Neural cell (in vitro differentiated cells): ENCODE measurements around the gene DERA. TPM values are rescaled to one million over a fixed set of nuclear protein-coding genes. Genes with fewer than 3 reads are reported as not detected.
"Not testable (repeated sequence)": the region's sequence is repeated elsewhere in the genome, so short reads cannot be mapped to it uniquely, and the experiment has no call there.

Experiments used
- H2AFZ ChIP-seq: fragments of 200-600, 300-800 bp; sonication (generic), shearing (Covaris generic); 2 replicates; pipeline ENCODE4 v1.6.0; 2014; ENCODE audit warnings: low read depth, mild to moderate bottlenecking, antibody characterized with exemption, low read length, moderate library complexity
- H3F3A ChIP-seq: fragments of 200-600 bp; shearing (Covaris generic); 2 replicates; pipeline ENCODE4 v1.6.1; 2016; ENCODE audit warnings: mild to moderate bottlenecking, moderate library complexity, mixed read lengths, antibody characterized with exemption, low read length; ENCODE audit not compliant: insufficient read depth, poor library complexity, severe bottlenecking
- H3K27ac ChIP-seq: fragments of 200-600, 300-800 bp; sonication (generic), shearing (Covaris generic); 2 replicates; pipeline ENCODE4 v1.5.1; 2014; ENCODE audit warnings: mild to moderate bottlenecking, low read length, moderate library complexity
- H3K27me3 ChIP-seq: fragments of 300-800, 200-600 bp; sonication (generic), shearing (Covaris generic); 2 replicates; pipeline ENCODE4 v1.6.0; 2014; ENCODE audit warnings: mild to moderate bottlenecking, low read depth, low read length, moderate library complexity; ENCODE audit not compliant: insufficient read depth
- H3K36me3 ChIP-seq: fragments of 300-800, 200-600 bp; sonication (generic), shearing (Covaris generic); 2 replicates; pipeline ENCODE4 v1.5.1; 2014; ENCODE audit warnings: mild to moderate bottlenecking, antibody characterized with exemption, low read length, moderate library complexity; ENCODE audit not compliant: insufficient read depth
- H3K4me2 ChIP-seq: fragments of 300-800, 200-600 bp; sonication (generic), shearing (Covaris generic); 2 replicates; pipeline ENCODE4 v1.6.0; 2014; ENCODE audit warnings: mild to moderate bottlenecking, low read length
- H3K4me3 ChIP-seq: fragments of 300-800, 200-600 bp; sonication (generic), shearing (Covaris generic); 2 replicates; pipeline ENCODE4 v1.5.1; 2014; ENCODE audit warnings: mild to moderate bottlenecking, low read length, moderate library complexity
- H3K79me2 ChIP-seq: fragments of 200-600 bp; shearing (Covaris generic); replicated peaks from 2 replicates; pipeline ENCODE4 v1.6.0; 2014; ENCODE audit warnings: mild to moderate bottlenecking, low read length, moderate library complexity; ENCODE audit not compliant: insufficient read depth
- H3K9ac ChIP-seq: fragments of 300-800, 200-600 bp; sonication (generic), shearing (Covaris generic); 2 replicates; pipeline ENCODE4 v1.6.1; 2016; ENCODE audit warnings: mild to moderate bottlenecking, low read length, mixed read lengths
- H3K9me2 ChIP-seq: fragments of 200-600 bp; shearing (Covaris generic); 2 replicates; pipeline ENCODE4 v1.6.1; 2016; ENCODE audit warnings: mild to moderate bottlenecking, low read length, mixed read lengths; ENCODE audit not compliant: insufficient read depth
- H3K9me3 ChIP-seq: fragments of 200-600, 300-800 bp; sonication (generic), shearing (Covaris generic); 2 replicates; pipeline ENCODE4 v1.6.1; 2016; ENCODE audit warnings: mild to moderate bottlenecking, mixed run types, low read length, moderate library complexity, mixed read lengths
- H4K20me1 ChIP-seq: fragments of 200-600 bp; shearing (Covaris generic); 2 replicates; pipeline ENCODE4 v1.6.1; 2016; ENCODE audit warnings: mild to moderate bottlenecking, mixed run types; ENCODE audit not compliant: insufficient read depth
- CTCF ChIP-seq: fragments of 450-650 bp; IDR thresholded peaks from 2 replicates; pipeline ENCODE4 v1.5.1; 2014; ENCODE audit warnings: antibody characterized with exemption, mild to moderate bottlenecking, moderate library complexity; ENCODE audit not compliant: poor library complexity, severe bottlenecking
- EP300 ChIP-seq: fragments of 450-650 bp; conservative IDR thresholded peaks from 2 replicates; pipeline ENCODE4 v1.6.1; 2014; ENCODE audit warnings: antibody characterized with exemption, mild to moderate bottlenecking, moderate library complexity; ENCODE audit not compliant: poor library complexity, severe bottlenecking
- EZH2 ChIP-seq: fragments of 200-600, 300-800 bp; shearing (Covaris generic), sonication (generic); IDR thresholded peaks from 2 replicates; pipeline ENCODE4 v1.6.1; 2014; ENCODE audit warnings: antibody characterized with exemption, low read length, borderline replicate concordance, mild to moderate bottlenecking; ENCODE audit not compliant: insufficient read depth, poor library complexity, severe bottlenecking
- MXI1 ChIP-seq: fragments of 450-650 bp; conservative IDR thresholded peaks from 2 replicates; pipeline ENCODE4 v1.6.1; 2014; ENCODE audit warnings: antibody characterized with exemption, mild to moderate bottlenecking; ENCODE audit not compliant: poor library complexity, severe bottlenecking
- POLR2AphosphoS5 ChIP-seq: IDR thresholded peaks from 2 replicates; pipeline ENCODE4 v1.6.1; 2012
- RAD21 ChIP-seq: fragments of 450-650 bp; conservative IDR thresholded peaks from 2 replicates; pipeline ENCODE4 v1.6.1; 2014; ENCODE audit warnings: antibody characterized with exemption, mild to moderate bottlenecking, moderate library complexity
- REST ChIP-seq: IDR thresholded peaks from 2 replicates; pipeline ENCODE4 v1.6.1; 2012; ENCODE audit warnings: borderline replicate concordance
- SMC3 ChIP-seq: fragments of 450-650 bp; conservative IDR thresholded peaks from 2 replicates; pipeline ENCODE4 v1.6.1; 2014; ENCODE audit warnings: antibody characterized with exemption, mild to moderate bottlenecking, moderate library complexity; ENCODE audit not compliant: poor library complexity
- TAF1 ChIP-seq: IDR thresholded peaks from 2 replicates; pipeline ENCODE4 v1.6.1; 2012; ENCODE audit warnings: low read depth
- polyA plus RNA-seq: library from polyadenylated mRNA; depleted of rRNA; stranded (reverse); fragments of >200 nt; gene quantifications from 2 replicates; pipeline ENCODE4 v1.2.3, GENCODE V29; 2014

Gene DERA
- polyA plus RNA-seq, 1 donor from 2014 or later = 7.7 TPM

- no peaks in the 10 kb centered on the region for H3K9me3 ChIP-seq
- H3K27me3 ChIP-seq = no peaks in the 10 kb centered on the region
- H3K9ac ChIP-seq = no peak overlapping the region
- no peak overlapping the region for H3K4me3 ChIP-seq
- no peaks in the 10 kb centered on the region for H3K9me2 ChIP-seq
- no peaks in the 10 kb centered on the region for H3K79me2 ChIP-seq
- H2AFZ ChIP-seq = no peak overlapping the region
- H3K36me3 ChIP-seq = no peaks in the 10 kb centered on the region
- no peak overlapping the region for H3K27ac ChIP-seq
- no peaks in the 10 kb centered on the region for H3F3A ChIP-seq
- no peak for TF ChIP-seq SMC3
- no peak overlapping the region for H3K4me2 ChIP-seq
- H4K20me1 ChIP-seq = no peaks in the 10 kb centered on the region
These were observed 52.1 kb downstream of the DERA start for GRCh38 chr12:15963271-15963670.

GRCh38 chr12:15966426-15966825, 55.3 kb downstream of the DERA start:
- no peaks in the 10 kb centered on the region for H4K20me1 ChIP-seq
- no peak for TF ChIP-seq SMC3
- TF ChIP-seq TAF1 = no peak
- no peak for TF ChIP-seq CTCF
- TF ChIP-seq REST = no peak
- TF ChIP-seq EP300 = no peak
- no peak for TF ChIP-seq MXI1
- no peak for TF ChIP-seq POLR2AphosphoS5
- TF ChIP-seq EZH2 = no peak
- TF ChIP-seq RAD21 = no peak
- H3K79me2 ChIP-seq = no peaks in the 10 kb centered on the region
- no peaks in the 10 kb centered on the region for H3K9me3 ChIP-seq
- H3K27ac ChIP-seq = no peak overlapping the region
- no peak overlapping the region for H3K4me2 ChIP-seq
- no peak overlapping the region for H3K9ac ChIP-seq
- no peak overlapping the region for H3K4me3 ChIP-seq
- H3K9me2 ChIP-seq = no peaks in the 10 kb centered on the region
- H3F3A ChIP-seq = no peaks in the 10 kb centered on the region
- no peaks in the 10 kb centered on the region for H3K27me3 ChIP-seq
- H3K36me3 ChIP-seq = no peaks in the 10 kb centered on the region
- H2AFZ ChIP-seq = no peak overlapping the region

GRCh38 chr12:15967053-15967452, 55.9 kb downstream of the DERA start:
- H3K9me3 ChIP-seq, H3K27me3 ChIP-seq, H3K4me2 ChIP-seq, H3K4me3 ChIP-seq, H3F3A ChIP-seq, H2AFZ ChIP-seq, H3K9me2 ChIP-seq, H4K20me1 ChIP-seq, H3K79me2 ChIP-seq, H3K9ac ChIP-seq, H3K36me3 ChIP-seq, H3K27ac ChIP-seq: not testable (repeated sequence)
